HFF-Myc (cell line): ENCODE data around the gene CREB3L1.

ENCODE experiments used
- DNase-seq: peaks from one replicate; pipeline ENCODE4 v3.0.0-alpha.2; 2011; ENCODE audit warnings: low read depth; ENCODE audit errors: extremely low read depth
- H3K4me3 ChIP-seq: replicated peaks from 2 replicates; pipeline ENCODE4 v1.5.1; 2011; ENCODE audit warnings: low read depth, mild to moderate bottlenecking, control low read depth, low read length
- TF ChIP-seq, protein P1 (sequence below): IDR thresholded peaks from 2 replicates; pipeline ENCODE4 v1.5.1; 2012; ENCODE audit warnings: mild to moderate bottlenecking, low read depth, low read length, control low read depth; ENCODE audit errors: missing control alignments

The CREB3L1 gene

DNA sequence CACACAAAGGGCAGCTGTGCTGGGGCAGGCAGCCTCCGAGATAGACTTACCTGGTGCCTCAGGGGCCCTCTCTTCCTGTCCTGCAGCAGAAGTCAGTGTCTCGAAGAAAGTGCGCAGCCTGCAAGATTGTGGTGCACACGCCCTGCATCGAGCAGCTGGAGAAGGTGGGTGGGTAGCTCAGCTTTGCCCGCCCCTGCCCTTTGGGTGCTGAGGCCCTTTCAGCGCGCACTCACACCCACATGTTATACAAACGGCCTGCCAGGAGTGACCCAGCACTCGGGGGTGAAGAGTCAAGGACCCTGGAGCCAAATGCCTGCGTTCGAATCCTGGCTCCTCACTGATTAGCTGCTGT lies 90.4 kb downstream of the CREB3L1 start:
- H3K4me3 ChIP-seq: no peak overlapping the region
- TF ChIP-seq, protein P1, sequence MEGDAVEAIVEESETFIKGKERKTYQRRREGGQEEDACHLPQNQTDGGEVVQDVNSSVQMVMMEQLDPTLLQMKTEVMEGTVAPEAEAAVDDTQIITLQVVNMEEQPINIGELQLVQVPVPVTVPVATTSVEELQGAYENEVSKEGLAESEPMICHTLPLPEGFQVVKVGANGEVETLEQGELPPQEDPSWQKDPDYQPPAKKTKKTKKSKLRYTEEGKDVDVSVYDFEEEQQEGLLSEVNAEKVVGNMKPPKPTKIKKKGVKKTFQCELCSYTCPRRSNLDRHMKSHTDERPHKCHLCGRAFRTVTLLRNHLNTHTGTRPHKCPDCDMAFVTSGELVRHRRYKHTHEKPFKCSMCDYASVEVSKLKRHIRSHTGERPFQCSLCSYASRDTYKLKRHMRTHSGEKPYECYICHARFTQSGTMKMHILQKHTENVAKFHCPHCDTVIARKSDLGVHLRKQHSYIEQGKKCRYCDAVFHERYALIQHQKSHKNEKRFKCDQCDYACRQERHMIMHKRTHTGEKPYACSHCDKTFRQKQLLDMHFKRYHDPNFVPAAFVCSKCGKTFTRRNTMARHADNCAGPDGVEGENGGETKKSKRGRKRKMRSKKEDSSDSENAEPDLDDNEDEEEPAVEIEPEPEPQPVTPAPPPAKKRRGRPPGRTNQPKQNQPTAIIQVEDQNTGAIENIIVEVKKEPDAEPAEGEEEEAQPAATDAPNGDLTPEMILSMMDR: no peak
- DNase-seq: no peak

DNA sequence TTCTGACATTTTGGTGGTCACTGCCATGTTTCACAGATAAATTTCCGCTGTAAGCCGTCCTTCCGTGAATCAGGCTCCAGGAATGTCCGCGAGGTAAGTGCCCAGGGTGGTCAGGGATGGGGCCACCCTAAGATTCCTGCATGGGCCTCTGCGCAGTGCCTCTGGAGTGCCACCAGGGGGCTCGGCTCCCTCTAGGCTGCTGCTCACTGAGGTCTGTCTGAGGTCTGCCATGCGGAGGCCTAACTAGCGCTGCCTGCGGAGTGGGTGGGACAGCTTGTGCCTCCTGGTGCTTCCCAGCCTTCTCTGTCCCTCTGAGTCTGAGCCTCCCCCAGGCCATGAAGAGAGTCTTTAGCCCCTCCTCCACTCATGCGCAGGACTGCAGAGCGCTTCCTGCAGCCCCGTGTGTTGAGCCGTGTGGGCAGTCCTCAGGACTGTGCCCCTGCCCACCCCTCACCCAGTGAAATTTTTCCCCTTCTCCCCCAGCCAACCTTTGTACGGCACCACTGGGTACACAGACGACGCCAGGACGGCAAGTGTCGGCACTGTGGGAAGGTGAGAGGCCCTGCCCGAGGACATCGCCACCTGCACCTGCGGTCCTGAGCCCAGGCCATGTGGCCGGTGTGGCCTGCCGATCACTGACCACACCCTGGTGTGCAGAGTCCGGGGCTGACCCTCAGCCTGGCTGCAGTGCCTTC lies 92.1 kb downstream of the CREB3L1 start:
- TF ChIP-seq, protein P1: peak; percentile 96
- H3K4me3 ChIP-seq: no peak overlapping the region
- no peak for DNase-seq

DNA sequence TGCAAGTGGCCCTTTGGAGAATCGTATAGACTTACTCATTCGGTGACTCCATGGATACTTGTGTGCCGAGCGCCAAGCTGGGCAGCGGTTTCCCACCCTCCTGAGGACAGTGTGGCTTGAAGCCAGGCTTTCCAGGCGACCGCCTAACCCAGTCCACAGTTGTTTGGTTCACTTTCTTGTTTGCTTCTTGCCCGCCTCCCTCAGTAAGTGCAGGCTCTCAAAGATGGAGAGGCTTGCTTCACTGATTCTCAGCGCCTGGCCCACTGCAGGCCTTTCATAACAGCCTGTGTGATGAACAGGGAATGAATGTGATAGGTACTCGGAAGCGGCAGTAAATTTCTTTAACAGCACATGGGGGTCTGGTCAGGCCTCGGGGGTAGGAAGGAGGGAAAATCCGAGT lies 92.8 kb downstream of the CREB3L1 start:
- no peak overlapping the region for H3K4me3 ChIP-seq
- TF ChIP-seq, protein P1: no peak
- no peak for DNase-seq
